Stimulated activated CD4-positive, alpha-beta T cell treated with anti-CD3 and anti-CD28 coated beads, Interleukin-12 subunit alpha, Interleukin-12 subunit beta, amount 100 ng/mL, for 48 hours (primary cell): ENCODE results near the gene VPS51.

Experiments
- DNase-seq, 3 donors: peaks; one replicate each; pipeline ENCODE4 v3.0.0-alpha.2; 2020; ENCODE audit warnings: low read depth in 2 of 3, low spot score in 1 of 3

The VPS51 gene

GRCh38 chr11:65104628-65105027 is 8.6 kb downstream of the VPS51 start:
- DNase-seq, result no peak

- DNase-seq, result no peak
Measured at GRCh38 chr11:65107078-65107477, 11.1 kb downstream of the VPS51 start.

- DNase-seq, result no peak
Measured at GRCh38 chr11:65107751-65108468, 11.9 kb downstream of the VPS51 start.

GRCh38 chr11:65108469-65109123 is 12.6 kb downstream of the VPS51 start:
- no peak for DNase-seq

- no peak for DNase-seq
Measured at GRCh38 chr11:65109231-65110198, 13.5 kb downstream of the VPS51 start.

- DNase-seq, result peak; percentile 88 to 100 (median 92)
Measured at GRCh38 chr11:65110354-65110861, 14.4 kb downstream of the VPS51 start.

- no peak for DNase-seq
Measured at GRCh38 chr11:65111159-65111743, 15.2 kb downstream of the VPS51 start.

- DNase-seq, result peak; percentile 85 to 95 (median 86)
Measured at GRCh38 chr11:65111744-65112545, 15.9 kb downstream of the VPS51 start, which contains the start of gene TM7SF2. Gene TM7SF2, plus strand, starts transcription at chr11:65111872. Its CDS starts 144 bp downstream, at chr11:65112016.

- peak in 2 of 3 donors; percentile 67 to 72 for DNase-seq
Measured at GRCh38 chr11:65112546-65113360, 16.7 kb downstream of the VPS51 start.

- DNase-seq, result no peak
Measured at GRCh38 chr11:65113361-65113756, 17.3 kb downstream of the VPS51 start.

- DNase-seq, result no peak
Measured at GRCh38 chr11:65113839-65114238, 17.8 kb downstream of the VPS51 start.

- no peak for DNase-seq
Measured at GRCh38 chr11:65114538-65115171, 18.6 kb downstream of the VPS51 start.

GRCh38 chr11:65115361-65116082 is 19.5 kb downstream of the VPS51 start:
- no peak for DNase-seq

GRCh38 chr11:65116370-65117205 is 20.6 kb downstream of the VPS51 start:
- peak; percentile 43 to 67 (median 61) for DNase-seq

GRCh38 chr11:65117206-65118096 is 21.4 kb downstream of the VPS51 start, which contains the start of gene ZNHIT2:
Gene ZNHIT2, minus strand, starts transcription at chr11:65117701. Its CDS starts 48 bp downstream, at chr11:65117653.
- DNase-seq, result peak; percentile 100
